Testis (tissue), 3 donors: ENCODE data around the gene AHCYL2. TPM values are rescaled to one million over a fixed set of nuclear protein-coding genes. Genes with fewer than 3 reads are reported as not detected.

ENCODE experiments used
- DNase-seq: peaks from one replicate; pipeline ENCODE4 v3.0.0-alpha.2; 2019
- H3K27ac ChIP-seq, 2 donors: fragments of 200-600 bp; sonication (generic); one replicate each; pipeline ENCODE4 v1.5.1; 2019
- H3K27me3 ChIP-seq: fragments of 200-600 bp; sonication (generic); one replicate; pipeline ENCODE4 v1.5.1; 2019
- H3K36me3 ChIP-seq: fragments of 200-600 bp; sonication (generic); one replicate; pipeline ENCODE4 v1.5.1; 2017; ENCODE audit warnings: low read depth; ENCODE audit errors: missing control alignments
- H3K4me1 ChIP-seq: fragments of 200-600 bp; sonication (generic); one replicate; pipeline ENCODE4 v1.5.1; 2019
- H3K4me3 ChIP-seq, 2 donors: fragments of 200-600 bp; sonication (generic); one replicate each; pipeline ENCODE4 v1.5.1; 2017 to 2019
- H3K9me3 ChIP-seq: fragments of 200-600 bp; sonication (generic); one replicate; pipeline ENCODE4 v1.5.1; 2017
- CTCF ChIP-seq, 3 experiments: fragments of 450-650 bp in 2 of 3; fragments of 200-600 bp in 1 of 3; sonication (generic) in 1 of 3; IDR thresholded peaks; one replicate each; pipeline ENCODE4 v1.5.1; 2016 to 2019; ENCODE audit warnings: antibody characterized with exemption in 3 of 3, mild to moderate bottlenecking in 2 of 3, moderate library complexity in 1 of 3
- POLR2A ChIP-seq: fragments of 450-650 bp; IDR thresholded peaks from one replicate; pipeline ENCODE4 v1.6.1; 2017; ENCODE audit warnings: antibody characterized with exemption, mild to moderate bottlenecking, moderate library complexity
- WGBS, 2 donors: methylation state at CpG; one replicate each; pipeline ENCODE4 v1.1.5; 2018; 5-methylcytosine and 5-hydroxymethylcytosine counted together
- intact Hi-C: fragments of 100-400 bp; cut with DNase I; formaldehyde crosslinking; loops from one replicate; pipeline ENCODE4 v1.15.1; 2023; ENCODE audit warnings: low total_unique reads
- polyA plus RNA-seq: library from polyadenylated mRNA; stranded (reverse); fragments of 350-450 nt; fragmentation: Illumina TruSeq; extraction: RNeasy Lipid Tissue Mini Kit (QIAGEN cat#74804); gene quantifications from one replicate; pipeline ENCODE4 v1.2.3, GENCODE V29; 2014; ENCODE audit warnings: low read depth, low replicate concordance; ENCODE audit not compliant: insufficient read depth
- total RNA-seq, 2 donors: library from RNA; depleted of rRNA; stranded (reverse); fragments of >200 nt; gene quantifications; one replicate each; pipeline ENCODE4 v1.2.3, GENCODE V29; 2016

Gene AHCYL2
- total and polyA plus RNA-seq, 3 donors from 2014 or later: 26.4 to 61.3 (median 46.1) TPM

DNA sequence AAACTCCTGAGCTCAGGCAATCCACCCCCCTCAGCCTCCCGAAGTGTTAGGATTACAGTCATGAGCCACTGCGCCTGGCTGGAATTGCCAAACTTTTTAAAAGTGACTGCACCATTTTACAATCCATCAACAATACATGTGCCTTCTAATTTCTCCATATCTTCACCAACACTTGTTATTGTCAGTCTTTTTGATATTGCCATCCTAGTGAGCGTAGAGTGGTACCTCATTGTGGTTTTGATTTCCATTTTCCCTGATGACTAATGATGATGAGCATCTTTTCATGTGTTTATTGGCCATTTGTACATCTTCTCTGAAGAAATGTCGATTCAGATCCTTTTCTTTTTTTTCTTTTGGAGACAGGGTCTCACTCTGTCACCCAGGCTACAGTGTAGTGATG, 187.7 kb downstream of the AHCYL2 start:
- no peak overlapping the region for H3K4me3 ChIP-seq
- H3K4me1 ChIP-seq: no peaks in the 10 kb centered on the region
- WGBS, 2 donors: 96 to 97% methylated on average over 4 of the region's 4 CpGs
- no peaks in the 10 kb centered on the region for H3K36me3 ChIP-seq
- H3K9me3 ChIP-seq: no peaks in the 10 kb centered on the region
- intact Hi-C loops: no loop called here
- no peak overlapping the region for H3K27ac ChIP-seq
- H3K27me3 ChIP-seq: no peaks in the 10 kb centered on the region
- DNase-seq: no peak
- TF ChIP-seq POLR2A (no peak), CTCF (IDR thresholded peaks at IDR 0.05) (no peak)

DNA sequence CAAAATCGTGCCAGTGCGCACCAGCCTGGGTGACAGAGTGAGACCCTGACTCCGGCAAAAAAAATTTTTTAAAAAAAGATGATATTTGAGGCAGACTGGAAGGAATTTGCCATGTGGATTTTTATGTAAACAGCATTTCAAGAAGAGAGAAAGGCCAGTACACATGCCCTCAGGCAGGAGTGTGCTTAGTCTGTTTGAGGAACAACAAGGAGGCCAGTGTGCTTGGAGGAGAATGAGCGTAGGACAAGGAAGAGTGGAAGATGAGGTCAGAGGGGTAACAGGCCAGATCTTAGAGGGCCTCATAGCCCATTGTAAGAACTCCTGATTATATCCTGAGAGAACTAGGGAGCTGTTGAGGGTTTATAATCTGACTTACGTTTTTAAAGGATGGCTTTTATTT, 192.2 kb downstream of the AHCYL2 start:
- no peak overlapping the region for H3K27ac ChIP-seq
- no peaks in the 10 kb centered on the region for H3K4me1 ChIP-seq
- TF ChIP-seq CTCF (IDR thresholded peaks at IDR 0.05) (no peak), POLR2A (no peak)
- 91 to 94% methylated on average over 5 of the region's 5 CpGs for WGBS, 2 donors
- H3K4me3 ChIP-seq: no peak overlapping the region
- H3K27me3 ChIP-seq: no peaks in the 10 kb centered on the region
- H3K9me3 ChIP-seq: no peaks in the 10 kb centered on the region
- DNase-seq: no peak
- intact Hi-C loops: no loop called here
- no peaks in the 10 kb centered on the region for H3K36me3 ChIP-seq

- Histone ChIP-seq H3K9me3 (no peaks in the 10 kb centered on the region), H3K27me3 (no peaks in the 10 kb centered on the region), H3K27ac (no peak overlapping the region), H3K4me3 (no peak overlapping the region), H3K4me1 (no peaks in the 10 kb centered on the region), H3K36me3 (no peaks in the 10 kb centered on the region)
- TF ChIP-seq POLR2A: no peak
- no peak for TF ChIP-seq CTCF (IDR thresholded peaks at IDR 0.05)
- no peak for DNase-seq
- intact Hi-C loops: no loop called here
- 37 to 49% methylated on average over 2 of the region's 2 CpGs for WGBS, 2 donors
These were observed 197.0 kb downstream of the AHCYL2 start for GRCh38 chr7:129421717-129422250.

DNA sequence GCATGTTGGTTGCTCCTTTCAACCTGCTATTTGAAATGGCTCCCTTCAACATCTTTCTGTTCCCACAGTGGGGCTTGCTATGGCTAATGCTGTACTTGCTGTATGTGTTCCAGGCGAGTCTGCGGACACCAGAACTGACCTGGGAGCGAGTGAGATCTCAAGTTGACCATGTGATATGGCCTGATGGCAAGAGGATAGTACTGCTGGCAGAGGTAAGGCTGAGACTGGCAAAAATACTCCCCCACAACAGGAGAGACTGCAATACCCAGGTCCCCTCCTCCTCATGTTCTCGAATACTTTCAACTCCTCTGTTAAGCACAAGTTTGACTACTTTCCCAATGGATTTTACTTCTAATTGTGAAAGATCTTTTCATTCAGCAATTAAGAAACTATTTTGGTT, 197.9 kb downstream of the AHCYL2 start:
- H3K27me3 ChIP-seq: no peaks in the 10 kb centered on the region
- no peaks in the 10 kb centered on the region for H3K9me3 ChIP-seq
- TF ChIP-seq POLR2A (no peak), CTCF (IDR thresholded peaks at IDR 0.05) (no peak)
- H3K4me3 ChIP-seq: no peak overlapping the region
- H3K36me3 ChIP-seq: no peaks in the 10 kb centered on the region
- intact Hi-C loops: no loop called here
- H3K4me1 ChIP-seq: no peaks in the 10 kb centered on the region
- no peak for DNase-seq
- no peak overlapping the region for H3K27ac ChIP-seq
- 94 to 95% methylated on average over 4 of the region's 4 CpGs for WGBS, 2 donors

DNA sequence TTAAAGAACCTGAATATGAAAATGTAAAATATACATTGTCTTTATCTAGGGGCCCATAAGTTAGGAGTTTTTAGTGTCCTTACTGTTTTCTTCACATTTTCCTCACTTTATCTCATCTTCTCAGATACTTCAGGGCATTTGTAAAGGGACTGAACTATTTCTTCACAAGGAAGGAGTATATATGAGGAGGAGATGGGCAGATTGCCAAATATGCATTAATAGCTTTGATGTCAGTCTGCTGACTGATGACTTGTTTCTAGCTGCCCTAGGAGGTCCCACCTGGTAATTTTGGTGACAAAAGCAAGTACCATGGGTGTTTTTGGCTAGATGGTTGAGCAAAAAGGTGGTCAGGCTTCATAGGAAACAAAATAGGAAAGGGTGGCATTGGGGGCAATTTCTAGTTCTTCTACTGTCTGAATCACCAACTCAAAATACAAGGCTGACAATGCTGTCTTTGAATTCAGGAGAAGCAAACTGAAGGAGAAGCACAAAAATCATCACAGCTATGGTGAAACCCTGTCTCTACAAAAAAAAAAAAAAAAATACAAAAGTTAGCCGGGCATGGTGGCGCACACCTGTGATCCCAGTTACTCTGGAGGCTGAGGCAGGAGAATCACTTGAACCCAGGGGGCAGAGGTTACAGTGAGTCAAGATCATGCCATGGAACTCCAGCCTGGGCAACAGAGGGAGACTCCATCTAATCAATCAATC, 199.0 kb downstream of the AHCYL2 start:
- 69 to 98% methylated on average over 2 of the region's 2 CpGs for WGBS, 2 donors
- intact Hi-C loops: no loop called here
- Histone ChIP-seq H3K27me3 (no peaks in the 10 kb centered on the region), H3K27ac (no peak overlapping the region), H3K9me3 (no peaks in the 10 kb centered on the region), H3K4me1 (no peaks in the 10 kb centered on the region), H3K36me3 (no peaks in the 10 kb centered on the region), H3K4me3 (no peak overlapping the region)
- no peak for DNase-seq
- TF ChIP-seq CTCF (IDR thresholded peaks at IDR 0.05): no peak
- TF ChIP-seq POLR2A: no peak
